ENCODE results near the gene PML. TPM values are rescaled to one million over a fixed set of nuclear protein-coding genes. Genes with fewer than 3 reads are reported as not detected.
"Not testable (repeated sequence)": the region's sequence is repeated elsewhere in the genome, so short reads cannot be mapped to it uniquely, and the experiment has no call there.

The PML gene
- total RNA-seq, 1 donor from 2014 or later, result 19.1 TPM

- H3K27ac ChIP-seq (replicated peaks), result no peak overlapping the region
- no peak overlapping the region for H3K4me3 ChIP-seq
- no peaks in the 10 kb centered on the region for H3K27me3 ChIP-seq (ENCODE audit: low read depth)
- intact Hi-C loops (cut with micrococcal nuclease), result no loop called here
- no peak for DNase-seq
- peaks cover 14% of the 10 kb centered on the region for H3K4me1 ChIP-seq
- no peaks in the 10 kb centered on the region for H3K9me3 ChIP-seq (replicated peaks)
- no peak for TF ChIP-seq CTCF (IDR thresholded peaks at IDR 0.05; ENCODE audit: borderline replicate concordance)
- no peaks in the 10 kb centered on the region for H3K36me3 ChIP-seq
Observed at GRCh38 chr15:73968461-73968860, 26.1 kb upstream of the PML start.

GRCh38 chr15:73969151-73969759 lies 25.3 kb upstream of the PML start:
- no peak overlapping the region for H3K27ac ChIP-seq (replicated peaks)
- no peaks in the 10 kb centered on the region for H3K9me3 ChIP-seq (replicated peaks)
- H3K4me1 ChIP-seq, result peaks cover 15% of the 10 kb centered on the region
- intact Hi-C loops (cut with micrococcal nuclease), result no loop called here
- H3K4me3 ChIP-seq, result no peak overlapping the region
- H3K27me3 ChIP-seq (ENCODE audit: low read depth), result no peaks in the 10 kb centered on the region
- H3K36me3 ChIP-seq, result no peaks in the 10 kb centered on the region
- no peak for DNase-seq
- TF ChIP-seq CTCF (IDR thresholded peaks at IDR 0.05; ENCODE audit: borderline replicate concordance), result no peak

- peak; percentile 88 for DNase-seq
- Histone ChIP-seq H3K27ac (replicated peaks) (no peak overlapping the region), H3K9me3 (replicated peaks) (no peaks in the 10 kb centered on the region), H3K36me3 (no peaks in the 10 kb centered on the region), H3K4me3 (peak overlapping the region; percentile 49), H3K4me1 (peaks cover 10% of the 10 kb centered on the region), H3K27me3 (ENCODE audit: low read depth) (no peaks in the 10 kb centered on the region)
- intact Hi-C loops (cut with micrococcal nuclease), result no loop called here
- peak; percentile 89 for TF ChIP-seq CTCF (IDR thresholded peaks at IDR 0.05; ENCODE audit: borderline replicate concordance)
Observed at GRCh38 chr15:73972984-73973682, 21.4 kb upstream of the PML start.

- H3K27ac ChIP-seq (replicated peaks), result not testable (repeated sequence)
- peak overlapping the region; percentile 49 for H3K4me3 ChIP-seq
Observed at GRCh38 chr15:73973683-73974200, 20.8 kb upstream of the PML start.

GRCh38 chr15:73975440-73976125 lies 18.9 kb upstream of the PML start:
- H3K36me3 ChIP-seq; DNase-seq; H3K27ac ChIP-seq (replicated peaks); H3K27me3 ChIP-seq (ENCODE audit: low read depth); H3K4me3 ChIP-seq; intact Hi-C loops (cut with micrococcal nuclease); H3K9me3 ChIP-seq (replicated peaks): not testable (repeated sequence)
- H3K4me1 ChIP-seq, result peaks cover 11% of the 10 kb centered on the region

More at GRCh38 chr15:73973683-73974200, 20.8 kb upstream of the PML start:
- H3K27me3 ChIP-seq (ENCODE audit: low read depth); intact Hi-C loops (cut with micrococcal nuclease); H3K36me3 ChIP-seq; H3K9me3 ChIP-seq (replicated peaks); DNase-seq: not testable (repeated sequence)
- H3K4me1 ChIP-seq, result peaks cover 10% of the 10 kb centered on the region

GRCh38 chr15:73978896-73979295 lies 15.6 kb upstream of the PML start:
- H3K4me3 ChIP-seq, result no peak overlapping the region
- H3K4me1 ChIP-seq, result peaks cover 34% of the 10 kb centered on the region
- intact Hi-C loops (cut with micrococcal nuclease), result no loop called here
- TF ChIP-seq CTCF (IDR thresholded peaks at IDR 0.05; ENCODE audit: borderline replicate concordance), result no peak
- no peaks in the 10 kb centered on the region for H3K9me3 ChIP-seq (replicated peaks)
- DNase-seq, result no peak
- no peaks in the 10 kb centered on the region for H3K36me3 ChIP-seq
- H3K27ac ChIP-seq (replicated peaks), result no peak overlapping the region
- no peaks in the 10 kb centered on the region for H3K27me3 ChIP-seq (ENCODE audit: low read depth)
